Measurements from ENCODE around the gene TLN1.

TLN1 gene

DNA sequence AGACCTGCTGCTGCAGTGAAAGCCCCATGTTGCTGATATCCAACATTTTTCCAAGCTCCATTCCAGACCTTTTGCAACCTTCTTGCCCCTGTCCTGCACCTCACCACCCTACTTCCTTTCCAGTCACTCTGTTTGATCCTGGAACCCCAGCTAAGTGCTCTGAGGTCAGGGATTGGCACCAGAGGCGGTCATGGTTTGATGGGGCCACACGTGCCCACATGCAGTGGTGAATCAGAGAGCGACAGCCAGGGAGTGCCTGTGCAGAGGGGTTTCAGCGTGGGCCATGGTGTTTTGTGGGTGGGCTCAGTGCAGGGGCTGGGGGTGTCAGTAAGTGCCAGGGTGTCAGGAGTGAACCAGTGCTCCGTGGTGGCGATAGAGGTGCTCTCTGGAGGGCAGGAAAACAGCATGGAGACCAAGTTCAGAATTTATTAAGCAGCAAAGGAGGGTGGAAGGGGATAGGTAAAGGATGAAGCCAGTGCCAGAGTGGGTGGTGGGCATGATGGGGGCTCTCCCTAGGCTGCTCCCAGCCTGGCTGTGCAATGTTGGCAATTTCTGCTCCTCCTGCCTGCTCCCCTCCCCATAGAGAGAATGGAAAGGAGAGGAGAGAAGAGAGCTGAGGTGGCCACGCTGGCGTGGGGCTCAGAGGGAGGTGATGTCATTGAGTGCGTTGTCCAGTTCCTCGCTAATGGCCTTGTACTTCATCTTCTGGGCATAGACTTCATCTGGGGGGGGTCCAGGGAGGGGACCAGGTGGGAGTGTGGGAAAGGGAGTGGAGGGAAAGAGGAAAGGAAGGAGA lies 49.3 kb downstream of the TLN1 start:
- DNase-seq (ENCODE audit: extremely low spot score), result no peak
- POLR2A ChIA-PET, result no interaction called here
- no peak for TF ChIP-seq CTCF (IDR thresholded peaks at IDR 0.05; ENCODE audit: control extremely low read depth, extremely low read depth, low read depth, missing control alignments)
- CTCF ChIA-PET, result interaction anchor here (0.8 to 4.9 kb wide), 10 partner anchors 9 to 71 kb away, joined by 3 to 76 read pairs (median 4); partner anchors contain the start of genes ARHGEF39, CA9, CCDC107 and RMRP

- POLR2A ChIA-PET, result no interaction called here
- CTCF ChIA-PET, result interaction anchor here (2.4 to 4.9 kb wide), 2 partner anchors 14 to 70 kb away, joined by 6 to 76 read pairs; no protein-coding TSS in a partner anchor
- no peak for TF ChIP-seq CTCF (IDR thresholded peaks at IDR 0.05; ENCODE audit: control extremely low read depth, extremely low read depth, low read depth, missing control alignments)
- no peak for DNase-seq (ENCODE audit: extremely low spot score)
Observed at GRCh38 chr9:35682051-35682450, 49.9 kb downstream of the TLN1 start.

- ChIA-PET CTCF (interaction anchor here (1.5 to 2.9 kb wide), 3 partner anchors 13 to 34 kb away, joined by 3 to 24 read pairs (median 4); no protein-coding TSS in a partner anchor), POLR2A (no interaction called here)
- no peak for DNase-seq (ENCODE audit: extremely low spot score)
- no peak for TF ChIP-seq CTCF (IDR thresholded peaks at IDR 0.05; ENCODE audit: control extremely low read depth, extremely low read depth, low read depth, missing control alignments)
Observed at GRCh38 chr9:35681341-35682002, 50.5 kb downstream of the TLN1 start.

GRCh38 chr9:35680331-35681105 lies 51.5 kb downstream of the TLN1 start:
- CTCF ChIA-PET, result interaction anchor here (1.4 to 2.9 kb wide), 7 partner anchors 14 to 109 kb away, joined by 3 to 24 read pairs (median 5); partner anchors contain the start of gene ARHGEF39
- no peak for TF ChIP-seq CTCF (IDR thresholded peaks at IDR 0.05; ENCODE audit: control extremely low read depth, extremely low read depth, low read depth, missing control alignments)
- DNase-seq (ENCODE audit: extremely low spot score), result peak; percentile 59
- POLR2A ChIA-PET, result no interaction called here

DNA sequence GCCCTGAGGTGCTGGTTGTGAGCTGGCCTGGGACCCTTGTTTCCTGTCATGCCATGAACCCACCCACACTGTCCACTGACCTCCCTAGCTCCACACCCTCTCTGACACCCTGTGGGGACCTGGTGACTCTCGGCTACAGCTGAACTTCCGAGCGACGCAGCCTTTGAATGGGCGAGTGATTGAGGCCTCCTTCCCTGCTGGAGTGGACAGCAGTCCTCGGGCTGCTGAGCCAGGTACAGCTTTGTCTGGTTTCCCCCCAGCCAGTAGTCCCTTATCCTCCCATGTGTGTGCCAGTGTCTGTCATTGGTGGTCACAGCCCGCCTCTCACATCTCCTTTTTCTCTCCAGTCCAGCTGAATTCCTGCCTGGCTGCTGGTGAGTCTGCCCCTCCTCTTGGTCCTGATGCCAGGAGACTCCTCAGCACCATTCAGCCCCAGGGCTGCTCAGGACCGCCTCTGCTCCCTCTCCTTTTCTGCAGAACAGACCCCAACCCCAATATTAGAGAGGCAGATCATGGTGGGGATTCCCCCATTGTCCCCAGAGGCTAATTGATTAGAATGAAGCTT lies 52.1 kb downstream of the TLN1 start:
- no peak for DNase-seq (ENCODE audit: extremely low spot score)
- TF ChIP-seq CTCF (IDR thresholded peaks at IDR 0.05; ENCODE audit: control extremely low read depth, extremely low read depth, low read depth, missing control alignments), result no peak
- CTCF ChIA-PET, result interaction anchor here (0.8 to 2.9 kb wide), 9 partner anchors 15 to 110 kb away, joined by 3 to 24 read pairs (median 5); partner anchors contain the start of gene ARHGEF39
- POLR2A ChIA-PET, result no interaction called here

- no peak for TF ChIP-seq CTCF (IDR thresholded peaks at IDR 0.05; ENCODE audit: control extremely low read depth, extremely low read depth, low read depth, missing control alignments)
- POLR2A ChIA-PET, result no interaction called here
- DNase-seq (ENCODE audit: extremely low spot score), result no peak
- CTCF ChIA-PET, result interaction anchor here (0.8 to 2.9 kb wide), 6 partner anchors 14 to 50 kb away, joined by 3 to 24 read pairs (median 5); partner anchors contain the start of gene ARHGEF39
Observed at GRCh38 chr9:35679091-35679490, 52.9 kb downstream of the TLN1 start.
